GM12892 (cell line): ENCODE measurements around the gene ABI1.

Source experiments
- POLR2A ChIP-seq: IDR thresholded peaks from 2 replicates; pipeline ENCODE4 v1.6.1; 2011; ENCODE audit warnings: low read depth, low read length, control low read depth
- POLR2AphosphoS5 ChIP-seq: IDR thresholded peaks from 2 replicates; pipeline ENCODE4 v1.6.1; 2011; ENCODE audit warnings: low read depth, low read length, control low read depth
- TAF1 ChIP-seq: IDR thresholded peaks from 2 replicates; pipeline ENCODE4 v1.6.1; 2011; ENCODE audit warnings: low read depth, mild to moderate bottlenecking, control low read depth, low read length, borderline replicate concordance

DNA sequence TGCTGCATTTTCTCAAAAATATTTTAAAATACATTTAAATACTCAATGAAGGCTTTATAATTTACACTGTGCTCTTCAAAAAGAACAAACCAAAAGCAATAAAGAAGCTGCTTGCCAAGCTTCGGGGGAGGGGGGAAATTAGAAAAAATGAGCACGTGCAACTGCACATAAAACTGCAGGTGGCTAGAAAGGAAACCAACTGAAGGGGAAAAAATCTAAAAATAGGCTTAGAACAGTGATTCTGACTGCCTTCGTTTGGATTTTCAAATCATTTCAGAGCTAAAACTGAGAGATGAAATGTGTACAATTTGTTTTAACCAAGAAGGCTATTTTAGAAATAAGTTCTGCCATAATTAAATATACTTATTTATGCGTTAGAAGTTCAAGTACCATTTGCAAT, 61.4 kb downstream of the ABI1 start:
- TF ChIP-seq POLR2A (no peak), TAF1 (no peak), POLR2AphosphoS5 (no peak)
